GM23338 (cell line): ENCODE measurements around the gene TPSB2. TPM values are rescaled to one million over a fixed set of nuclear protein-coding genes. Genes with fewer than 3 reads are reported as not detected.

ENCODE experiments used
- ATAC-seq: fragments of 200-7000 bp; cut with Tn5 transposase; 3 replicates; pipeline ENCODE4 v1.9.1; 2020
- DNase-seq: peaks from one replicate; pipeline ENCODE4 v3.0.0-alpha.2; 2015; ENCODE audit warnings: low spot score
- H2AFZ ChIP-seq: fragments of 200-600 bp; sonication (generic); 2 replicates; pipeline ENCODE4 v1.8.0; 2016; ENCODE audit warnings: antibody characterized with exemption, mild to moderate bottlenecking, moderate library complexity
- H3F3A ChIP-seq: fragments of 200-600 bp; sonication (generic); replicated peaks from 2 replicates; pipeline ENCODE4 v1.8.0; 2017; ENCODE audit warnings: antibody characterized with exemption, mixed run types, low read depth
- H3K27ac ChIP-seq: fragments of 200-600 bp; sonication (generic); 2 replicates; pipeline ENCODE4 v1.6.1; 2016; ENCODE audit warnings: low read depth
- H3K27me3 ChIP-seq: fragments of 200-600 bp; sonication (generic); 2 replicates; pipeline ENCODE4 v1.8.0; 2016; ENCODE audit warnings: mild to moderate bottlenecking, mixed run types, moderate library complexity; ENCODE audit not compliant: insufficient read depth
- H3K36me3 ChIP-seq: fragments of 200-600 bp; sonication (generic); 2 replicates; pipeline ENCODE4 v1.8.0; 2016; ENCODE audit warnings: mild to moderate bottlenecking; ENCODE audit not compliant: insufficient read depth
- H3K4me1 ChIP-seq: fragments of 200-600 bp; sonication (generic); 2 replicates; pipeline ENCODE4 v1.8.0; 2016; ENCODE audit warnings: mild to moderate bottlenecking, moderate library complexity; ENCODE audit not compliant: insufficient read depth
- H3K4me2 ChIP-seq: fragments of 200-600 bp; sonication (generic); 2 replicates; pipeline ENCODE4 v1.7.1; 2017; ENCODE audit warnings: mixed run types
- H3K4me3 ChIP-seq: fragments of 200-600 bp; sonication (generic); 2 replicates; pipeline ENCODE4 v1.6.1; 2016; ENCODE audit warnings: mixed run types
- H3K79me2 ChIP-seq: fragments of 200-600 bp; sonication (generic); replicated peaks from 2 replicates; pipeline ENCODE4 v1.8.0; 2017; ENCODE audit warnings: mild to moderate bottlenecking; ENCODE audit not compliant: insufficient read depth
- H3K9me2 ChIP-seq: fragments of 200-600 bp; sonication (generic); 2 replicates; pipeline ENCODE4 v1.8.0; 2017; ENCODE audit not compliant: insufficient read depth
- H4K20me1 ChIP-seq: fragments of 200-600 bp; sonication (generic); replicated peaks from 2 replicates; pipeline ENCODE4 v1.8.0; 2017; ENCODE audit warnings: mild to moderate bottlenecking; ENCODE audit not compliant: insufficient read depth
- H3K27ac Mint-ChIP-seq: 2 replicates; pipeline ENCODE4 v1.8.0; 2020; ENCODE audit warnings: inconsistent platforms, mild to moderate bottlenecking, moderate library complexity, mixed read lengths
- H3K27me3 Mint-ChIP-seq: 3 replicates; pipeline ENCODE4 v1.8.0; 2022; ENCODE audit warnings: low read depth, mild to moderate bottlenecking, moderate library complexity, mixed read lengths, inconsistent platforms; ENCODE audit not compliant: insufficient read depth, poor library complexity
- H3K36me3 Mint-ChIP-seq: 3 replicates; pipeline ENCODE4 v1.8.0; 2021; ENCODE audit warnings: low read depth, mild to moderate bottlenecking, inconsistent platforms, moderate library complexity, mixed read lengths
- H3K4me1 Mint-ChIP-seq: 3 replicates; pipeline ENCODE4 v1.8.0; 2020; ENCODE audit warnings: mild to moderate bottlenecking, inconsistent platforms, mixed read lengths
- H3K4me3 Mint-ChIP-seq: 3 replicates; pipeline ENCODE4 v1.8.0; 2021; ENCODE audit warnings: moderate library complexity, mild to moderate bottlenecking, inconsistent platforms, mixed read lengths
- H3K9me3 Mint-ChIP-seq: 3 replicates; pipeline ENCODE4 v1.8.0; 2020; ENCODE audit warnings: moderate library complexity, mild to moderate bottlenecking, inconsistent platforms, mixed read lengths
- CREB1 ChIP-seq: fragments of 250-450 bp; sonication (Bioruptor Pico); IDR thresholded peaks from 2 replicates; pipeline ENCODE4 v1.5.0; 2020; ENCODE audit warnings: low read depth, mild to moderate bottlenecking, moderate library complexity
- CTCF ChIP-seq, 2 experiments: fragments of 200-600 bp in 1 of 2; sonication (generic) in 1 of 2; conservative IDR thresholded peaks; 2 replicates each; pipeline versions ENCODE4 v1.5.1 to v1.6.1; 2016 to 2017; ENCODE audit warnings: antibody characterized with exemption in 2 of 2, low read depth in 2 of 2, mild to moderate bottlenecking in 2 of 2, moderate library complexity in 1 of 2
- ETS1 ChIP-seq: IDR thresholded peaks from 2 replicates; pipeline ENCODE4 v1.6.1; 2016; ENCODE audit warnings: antibody characterized with exemption
- EZH2 ChIP-seq: fragments of 200-600 bp; sonication (generic); IDR thresholded peaks from one replicate; pipeline ENCODE4 v1.8.0; 2017; ENCODE audit warnings: antibody characterized with exemption, mild to moderate bottlenecking, low read depth; ENCODE audit not compliant: unreplicated experiment
- EZH2phosphoT487 ChIP-seq: fragments of 200-600 bp; sonication (generic); IDR thresholded peaks from one replicate; pipeline ENCODE4 v1.8.1; 2018; ENCODE audit warnings: antibody characterized with exemption; ENCODE audit not compliant: unreplicated experiment
- JUNB ChIP-seq: IDR thresholded peaks from one replicate; pipeline ENCODE4 v1.6.1; 2016; ENCODE audit warnings: antibody characterized with exemption; ENCODE audit not compliant: unreplicated experiment
- NANOG ChIP-seq: IDR thresholded peaks from 2 replicates; pipeline ENCODE4 v1.6.1; 2016; ENCODE audit warnings: antibody characterized with exemption, borderline replicate concordance
- POLR2AphosphoS5 ChIP-seq: IDR thresholded peaks from 2 replicates; pipeline ENCODE4 v1.6.1; 2016; ENCODE audit warnings: antibody characterized with exemption, low read depth
- REST ChIP-seq: IDR thresholded peaks from one replicate; pipeline ENCODE4 v1.6.1; 2018; ENCODE audit warnings: antibody characterized with exemption; ENCODE audit not compliant: unreplicated experiment
- STAT1 ChIP-seq: IDR thresholded peaks from one replicate; pipeline ENCODE4 v1.6.1; 2016; ENCODE audit warnings: antibody characterized with exemption; ENCODE audit not compliant: unreplicated experiment
- ZNF114 ChIP-seq: fragments of 250-450 bp; sonication (Bioruptor Pico); IDR thresholded peaks from 2 replicates; pipeline ENCODE4 v1.5.0; 2020; ENCODE audit warnings: mild to moderate bottlenecking, moderate library complexity
- ZNF331 ChIP-seq: fragments of 250-450 bp; sonication (Bioruptor Pico); IDR thresholded peaks from 2 replicates; pipeline ENCODE4 v1.5.0; 2020; ENCODE audit warnings: low read depth, mild to moderate bottlenecking, moderate library complexity
- ZNF462 ChIP-seq: fragments of 250-450 bp; sonication (Bioruptor Pico); IDR thresholded peaks from 2 replicates; pipeline ENCODE4 v1.5.0; 2020; ENCODE audit warnings: mild to moderate bottlenecking, moderate library complexity
- polyA plus RNA-seq: library from polyadenylated mRNA; unstranded; fragments of >200 nt; fragmentation: Nextera tagmentation; extraction: Ambion mirVana; gene quantifications from 2 replicates; pipeline ENCODE4 v1.2.1, GENCODE V29; 2016
- total RNA-seq: library from RNA; depleted of rRNA; stranded (reverse); fragments of >200 nt; shearing (Covaris generic); gene quantifications from 2 replicates; pipeline ENCODE4 v1.2.3, GENCODE V29; 2014

The TPSB2 gene
- total and polyA plus RNA-seq, 2 experiments from 2014 or later: 0.23 TPM; not detected in 1

- no peaks in the 10 kb centered on the region for H3K36me3 ChIP-seq
- H3K27me3 ChIP-seq: no peaks in the 10 kb centered on the region
- TF ChIP-seq REST: no peak
- no peak for TF ChIP-seq EZH2
- no peak for TF ChIP-seq ZNF114 (CRISPR knock-in tag)
- TF ChIP-seq CTCF (conservative IDR thresholded peaks at IDR 0.05; ENCODE audit: low read depth in 2 of 2): no peak
- no peak for TF ChIP-seq ETS1
- TF ChIP-seq POLR2AphosphoS5: no peak
- TF ChIP-seq NANOG: no peak
- no peak for TF ChIP-seq STAT1
- no peak for TF ChIP-seq ZNF462 (CRISPR knock-in tag)
- no peak for TF ChIP-seq JUNB
- TF ChIP-seq CREB1 (CRISPR knock-in tag): no peak
- no peak for TF ChIP-seq EZH2phosphoT487
- TF ChIP-seq ZNF331: no peak
- Mint-ChIP-seq H3K4me1 (no peaks in the 10 kb centered on the region), H3K27ac (no peak overlapping the region), H3K36me3 (0 out of 3 replicates have a peak, but pooled peaks cover 3% of the 10 kb centered on the region), H3K27me3 (peaks cover 14% of the 10 kb centered on the region), H3K4me3 (no peak overlapping the region), H3K9me3 (no peaks in the 10 kb centered on the region)
- H3K4me1 ChIP-seq: no peaks in the 10 kb centered on the region
- no peak for ATAC-seq
- H3K79me2 ChIP-seq: no peaks in the 10 kb centered on the region
- no peak overlapping the region for H3K27ac ChIP-seq
- no peak overlapping the region for H2AFZ ChIP-seq
- no peak overlapping the region for H3K4me2 ChIP-seq
- no peaks in the 10 kb centered on the region for H4K20me1 ChIP-seq
- no peak for DNase-seq
- H3F3A ChIP-seq: no peaks in the 10 kb centered on the region
- no peaks in the 10 kb centered on the region for H3K9me2 ChIP-seq
- no peak overlapping the region for H3K4me3 ChIP-seq
These were observed 18.3 kb downstream of the TPSB2 start for GRCh38 chr16:1211451-1212268.
